IMR-90 (cell line): Measurements from ENCODE around the gene FARS2. TPM values are rescaled to one million over a fixed set of nuclear protein-coding genes. Genes with fewer than 3 reads are reported as not detected.

Source experiments
- ATAC-seq: fragments of 200-7000 bp; cut with Tn5 transposase; 2 replicates; pipeline ENCODE4 v1.9.1; 2020; ENCODE audit warnings: low read depth, mild to moderate bottlenecking, moderate library complexity
- BruUV-seq: library from RNA; stranded (reverse); fragments of 400-500 nt; replicated peaks from 2 replicates; lab custom pipeline; 2021; lab: Mats Ljungman, UMichigan
- CTCF ChIA-PET: fragments of 300-600 bp; formaldehyde crosslinking; extraction: SDS; loops from one replicate; lab custom pipeline; 2021; ENCODE audit warnings: antibody characterized with exemption; lab: Yijun Ruan, JAX
- POLR2A ChIA-PET: fragments of 300-600 bp; sonication (Branson Sonifier 250); formaldehyde crosslinking; loops from one replicate; lab custom pipeline; 2022; ENCODE audit warnings: antibody characterized with exemption; ENCODE audit not compliant: unreplicated experiment; lab: Charles Lee
- DNase-seq: peaks from one replicate; pipeline ENCODE4 v3.0.0; 2013
- H2AFZ ChIP-seq: replicated peaks from 2 replicates; pipeline ENCODE3; 2013; ENCODE audit warnings: low read length, mild to moderate bottlenecking; ENCODE audit not compliant: poor library complexity
- H2AK5ac ChIP-seq: 2 replicates; pipeline ENCODE4 v1.6.1; 2013; ENCODE audit warnings: low read depth, low read length, inconsistent platforms
- H2AK9ac ChIP-seq: replicated peaks from 2 replicates; pipeline ENCODE3; 2013; ENCODE audit warnings: mild to moderate bottlenecking, low read depth, low read length, moderate library complexity; ENCODE audit not compliant: poor library complexity
- H2BK120ac ChIP-seq: 2 replicates; pipeline ENCODE4 v1.6.1; 2013; ENCODE audit warnings: low read depth, low read length, inconsistent platforms
- H2BK15ac ChIP-seq: 3 replicates; pipeline ENCODE4 v1.6.1; 2013; ENCODE audit warnings: low read depth, low read length, inconsistent platforms
- H2BK20ac ChIP-seq: 2 replicates; pipeline ENCODE4 v1.6.1; 2013; ENCODE audit warnings: low read depth, mild to moderate bottlenecking, inconsistent platforms, low read length, moderate library complexity
- H2BK5ac ChIP-seq: 2 replicates; pipeline ENCODE4 v1.6.1; 2013; ENCODE audit warnings: mild to moderate bottlenecking, low read depth, low read length, inconsistent platforms; ENCODE audit not compliant: poor library complexity, severe bottlenecking
- H3K14ac ChIP-seq: replicated peaks from 2 replicates; pipeline ENCODE4 v1.6.1; 2013; ENCODE audit warnings: low read depth, low read length, inconsistent platforms
- H3K18ac ChIP-seq: 2 replicates; pipeline ENCODE4 v1.6.1; 2013; ENCODE audit warnings: low read depth, low read length, control low read depth
- H3K23ac ChIP-seq: 2 replicates; pipeline ENCODE4 v1.6.1; 2013; ENCODE audit warnings: low read depth, low read length, inconsistent platforms
- H3K27ac ChIP-seq: 2 replicates; pipeline ENCODE4 v1.5.1; 2013; ENCODE audit warnings: mild to moderate bottlenecking, control low read depth, low read length; ENCODE audit not compliant: insufficient read depth
- H3K27me3 ChIP-seq: 2 replicates; pipeline ENCODE4 v1.6.1; 2013; ENCODE audit warnings: low read length; ENCODE audit not compliant: control insufficient read depth, insufficient read depth
- H3K36me3 ChIP-seq: 2 replicates; pipeline ENCODE4 v1.6.1; 2013; ENCODE audit warnings: low read length, mixed read lengths; ENCODE audit not compliant: control insufficient read depth, insufficient read depth
- H3K4ac ChIP-seq: 2 replicates; pipeline ENCODE4 v1.6.1; 2013; ENCODE audit warnings: low read depth, low read length, inconsistent platforms
- H3K4me1 ChIP-seq: 2 replicates; pipeline ENCODE4 v1.6.1; 2013; ENCODE audit warnings: low read length, mixed read lengths; ENCODE audit not compliant: control insufficient read depth, insufficient read depth
- H3K4me2 ChIP-seq: 2 replicates; pipeline ENCODE4 v1.6.1; 2013; ENCODE audit warnings: low read depth, mild to moderate bottlenecking, control low read depth, low read length, moderate library complexity
- H3K4me3 ChIP-seq: 2 replicates; pipeline ENCODE4 v1.5.1; 2013; ENCODE audit warnings: low read depth, mild to moderate bottlenecking, control low read depth, low read length, moderate library complexity; ENCODE audit not compliant: insufficient read depth
- H3K56ac ChIP-seq: 2 replicates; pipeline ENCODE4 v1.6.1; 2013; ENCODE audit warnings: low read length, inconsistent platforms; ENCODE audit not compliant: insufficient read depth; ENCODE audit errors: extremely low read depth
- H3K79me1 ChIP-seq, 2 experiments: 2 replicates each; pipeline ENCODE4 v1.6.1; 2013; ENCODE audit warnings: low read length in 2 of 2, inconsistent platforms in 1 of 2, low read depth in 1 of 2
- H3K9ac ChIP-seq: 2 replicates; pipeline ENCODE4 v1.6.1; 2013; ENCODE audit warnings: low read depth, low read length, control low read depth
- H3K9me1 ChIP-seq: 2 replicates; pipeline ENCODE4 v1.6.1; 2013; ENCODE audit warnings: low read length, inconsistent platforms; ENCODE audit not compliant: insufficient read depth
- H3K9me3 ChIP-seq: 2 replicates; pipeline ENCODE4 v1.6.1; 2013; ENCODE audit warnings: low read length; ENCODE audit not compliant: control insufficient read depth, insufficient read depth
- H4K20me1 ChIP-seq: 2 replicates; pipeline ENCODE4 v1.6.1; 2013; ENCODE audit warnings: low read length, inconsistent platforms; ENCODE audit not compliant: insufficient read depth
- H4K5ac ChIP-seq: 2 replicates; pipeline ENCODE4 v1.6.1; 2013; ENCODE audit warnings: mild to moderate bottlenecking, low read depth, low read length, control low read depth
- H4K8ac ChIP-seq, 2 experiments: 2 replicates each; pipeline ENCODE4 v1.6.1; 2013; ENCODE audit warnings: low read depth in 2 of 2, low read length in 2 of 2, control low read depth in 1 of 2, inconsistent platforms in 1 of 2
- H4K91ac ChIP-seq: 2 replicates; pipeline ENCODE4 v1.6.1; 2013; ENCODE audit warnings: low read depth, low read length, inconsistent platforms; ENCODE audit not compliant: insufficient read depth
- BHLHE40 ChIP-seq: fragments of 150-350 bp; IDR thresholded peaks from 2 replicates; pipeline ENCODE4 v1.6.1; 2016; ENCODE audit warnings: mild to moderate bottlenecking, low read depth, low read length
- CEBPB ChIP-seq: IDR thresholded peaks from 2 replicates; pipeline ENCODE4 v1.6.1; 2012; ENCODE audit warnings: low read depth, low read length, improper control_type of control experiment
- CHD1 ChIP-seq: IDR thresholded peaks from 2 replicates; pipeline ENCODE4 v1.6.1; 2012; ENCODE audit warnings: low read depth, low read length, improper control_type of control experiment
- FOS ChIP-seq: fragments of 150-350 bp; IDR thresholded peaks from 2 replicates; pipeline ENCODE4 v1.6.1; 2016; ENCODE audit warnings: low read depth, low read length
- MAFK ChIP-seq: IDR thresholded peaks from 2 replicates; pipeline ENCODE4 v1.6.1; 2012; ENCODE audit warnings: low read depth, low read length, improper control_type of control experiment
- MAZ ChIP-seq: IDR thresholded peaks from 2 replicates; pipeline ENCODE4 v1.6.1; 2012; ENCODE audit warnings: low read depth, mild to moderate bottlenecking, low read length, improper control_type of control experiment, moderate library complexity, borderline replicate concordance
- NFE2L2 ChIP-seq: fragments of 150-350 bp; IDR thresholded peaks from 2 replicates; pipeline ENCODE4 v1.6.1; 2016; ENCODE audit warnings: low read depth, mild to moderate bottlenecking, low read length
- POLR2A ChIP-seq: IDR thresholded peaks from 2 replicates; pipeline ENCODE4 v1.6.1; 2012; ENCODE audit warnings: mild to moderate bottlenecking, low read depth, low read length
- RAD21 ChIP-seq: IDR thresholded peaks from 2 replicates; pipeline ENCODE4 v1.6.1; 2012; ENCODE audit warnings: low read length, improper control_type of control experiment
- RFX5 ChIP-seq: IDR thresholded peaks from 2 replicates; pipeline ENCODE4 v1.8.0; 2012; ENCODE audit warnings: low read depth, mild to moderate bottlenecking, low read length, moderate library complexity
- SMC3 ChIP-seq: fragments of 150-350 bp; IDR thresholded peaks from 2 replicates; pipeline ENCODE4 v1.6.1; 2016; ENCODE audit warnings: low read depth, mild to moderate bottlenecking, antibody characterized with exemption, low read length, moderate library complexity
- whole genome bisulfite sequencing, 2 experiments: methylation state at CpG; one replicate each; pipeline versions ENCODE4 v1.1.5 to v1.1.7; 2013; ENCODE audit warnings: missing lambda C conversion rate in 2 of 2; ENCODE audit not compliant: insufficient read length in 1 of 2; ENCODE audit errors: extremely low coverage in 2 of 2; 5-methylcytosine and 5-hydroxymethylcytosine counted together
- dilution Hi-C: fragments of 300-500 bp; cut with HindIII; formaldehyde crosslinking; loops from one replicate; pipeline ENCODE4 v1.14.3; 2018; ENCODE audit warnings: low sequenced_read_pairs; ENCODE audit not compliant: unreplicated experiment
- in situ Hi-C: fragments of 300-500 bp; cut with MboI; formaldehyde crosslinking; loops from 3 replicates; pipeline ENCODE4 v1.14.3; 2019; ENCODE audit warnings: low sequenced_read_pairs, inconsistent platforms, mixed read lengths
- intact Hi-C: fragments of 100-400 bp; cut with micrococcal nuclease; formaldehyde crosslinking; loops from 2 replicates; pipeline ENCODE4 v1.10.0; 2022
- polyA plus RNA-seq, 3 experiments: library from polyadenylated mRNA; depleted of rRNA; stranded (reverse); fragments of >200 nt; gene quantifications; 2 replicates each; pipeline ENCODE4 v1.2.3, GENCODE V29; 2012; ENCODE audit warnings: low replicate concordance in 1 of 3
- total RNA-seq: library from RNA; depleted of rRNA; stranded (reverse); fragments of >200 nt; gene quantifications from 2 replicates; pipeline ENCODE4 v1.2.3, GENCODE V29; 2012
- TF ChIP-seq, protein P1 (sequence below): fragments of 150-350 bp; IDR thresholded peaks from 2 replicates; pipeline ENCODE4 v1.6.1; 2016; ENCODE audit warnings: low read depth, mild to moderate bottlenecking, low read length, moderate library complexity, borderline replicate concordance
- TF ChIP-seq, protein P2 (sequence below): conservative IDR thresholded peaks from 2 replicates; pipeline ENCODE4 v1.5.1; 2012; ENCODE audit warnings: mild to moderate bottlenecking, low read depth, low read length, improper control_type of control experiment

The FARS2 gene
- total and polyA plus RNA-seq, 2 of the 4 experiments (the other 2 are of a cell fraction), result 12.1 to 28.9 TPM

DNA sequence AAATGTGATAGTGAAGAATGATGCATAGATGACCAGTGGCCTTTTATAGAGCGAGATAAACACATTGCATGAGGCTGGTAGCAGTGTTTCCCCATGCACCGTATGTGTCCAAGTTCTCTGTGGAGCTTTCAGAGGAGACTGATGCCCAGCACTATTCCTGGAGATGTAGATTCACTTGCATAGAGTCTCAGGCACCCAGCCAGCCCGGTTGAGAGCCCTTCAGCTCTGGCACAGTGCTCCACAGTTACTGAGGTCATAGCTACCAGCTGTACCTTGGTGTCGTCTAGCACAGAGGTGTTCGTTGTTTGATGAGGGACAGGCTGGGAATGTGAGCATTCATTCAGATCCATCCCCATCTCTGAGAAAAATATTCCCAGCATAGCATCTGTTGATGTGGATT lies 328.9 kb downstream of the FARS2 start:
- no TSS peak for BruUV-seq
- no peaks in the 10 kb centered on the region for H3K36me3 ChIP-seq
- no peak overlapping the region for H2BK20ac ChIP-seq
- no peak overlapping the region for H3K9ac ChIP-seq
- no peak overlapping the region for H2BK5ac ChIP-seq
- H2AK5ac ChIP-seq, result no peak overlapping the region
- H3K23ac ChIP-seq, result no peak overlapping the region
- CTCF ChIA-PET, result no interaction called here
- no peak overlapping the region for H3K4ac ChIP-seq
- no peaks in the 10 kb centered on the region for H3K27me3 ChIP-seq
- no peak for DNase-seq
- no peak overlapping the region for H4K8ac ChIP-seq
- intact Hi-C loops, result no loop called here
- POLR2A ChIA-PET, result no interaction called here
- no peak overlapping the region for H2BK15ac ChIP-seq
- no peaks in the 10 kb centered on the region for H3K9me1 ChIP-seq
- H4K91ac ChIP-seq, result no peak overlapping the region
- H3K4me3 ChIP-seq, result no peak overlapping the region
- in situ Hi-C loops, result no loop called here
- no peak overlapping the region for H2AFZ ChIP-seq
- dilution Hi-C loops, result no loop called here
- no peaks in the 10 kb centered on the region for H3K9me3 ChIP-seq
- no peak overlapping the region for H3K4me2 ChIP-seq
- H3K4me1 ChIP-seq, result no peaks in the 10 kb centered on the region
- 72% methylated on average over 2 of the region's 5 CpGs; no CpG with 5 or more reads in 1 of the 2 experiments for WGBS, 2 experiments
- no peaks in the 10 kb centered on the region; a peak in 1 of 4 replicates for H3K79me1 ChIP-seq
- no peak for TF ChIP-seq RAD21
- TF ChIP-seq MAFK, result no peak
- TF ChIP-seq POLR2A, result no peak
- TF ChIP-seq MAZ, result no peak
- no peak for TF ChIP-seq CHD1
- TF ChIP-seq, protein P1, sequence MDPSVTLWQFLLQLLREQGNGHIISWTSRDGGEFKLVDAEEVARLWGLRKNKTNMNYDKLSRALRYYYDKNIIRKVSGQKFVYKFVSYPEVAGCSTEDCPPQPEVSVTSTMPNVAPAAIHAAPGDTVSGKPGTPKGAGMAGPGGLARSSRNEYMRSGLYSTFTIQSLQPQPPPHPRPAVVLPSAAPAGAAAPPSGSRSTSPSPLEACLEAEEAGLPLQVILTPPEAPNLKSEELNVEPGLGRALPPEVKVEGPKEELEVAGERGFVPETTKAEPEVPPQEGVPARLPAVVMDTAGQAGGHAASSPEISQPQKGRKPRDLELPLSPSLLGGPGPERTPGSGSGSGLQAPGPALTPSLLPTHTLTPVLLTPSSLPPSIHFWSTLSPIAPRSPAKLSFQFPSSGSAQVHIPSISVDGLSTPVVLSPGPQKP, result no peak
- no peak for TF ChIP-seq NFE2L2
- no peak for TF ChIP-seq CEBPB
- no peak for TF ChIP-seq BHLHE40
- TF ChIP-seq, protein P2, sequence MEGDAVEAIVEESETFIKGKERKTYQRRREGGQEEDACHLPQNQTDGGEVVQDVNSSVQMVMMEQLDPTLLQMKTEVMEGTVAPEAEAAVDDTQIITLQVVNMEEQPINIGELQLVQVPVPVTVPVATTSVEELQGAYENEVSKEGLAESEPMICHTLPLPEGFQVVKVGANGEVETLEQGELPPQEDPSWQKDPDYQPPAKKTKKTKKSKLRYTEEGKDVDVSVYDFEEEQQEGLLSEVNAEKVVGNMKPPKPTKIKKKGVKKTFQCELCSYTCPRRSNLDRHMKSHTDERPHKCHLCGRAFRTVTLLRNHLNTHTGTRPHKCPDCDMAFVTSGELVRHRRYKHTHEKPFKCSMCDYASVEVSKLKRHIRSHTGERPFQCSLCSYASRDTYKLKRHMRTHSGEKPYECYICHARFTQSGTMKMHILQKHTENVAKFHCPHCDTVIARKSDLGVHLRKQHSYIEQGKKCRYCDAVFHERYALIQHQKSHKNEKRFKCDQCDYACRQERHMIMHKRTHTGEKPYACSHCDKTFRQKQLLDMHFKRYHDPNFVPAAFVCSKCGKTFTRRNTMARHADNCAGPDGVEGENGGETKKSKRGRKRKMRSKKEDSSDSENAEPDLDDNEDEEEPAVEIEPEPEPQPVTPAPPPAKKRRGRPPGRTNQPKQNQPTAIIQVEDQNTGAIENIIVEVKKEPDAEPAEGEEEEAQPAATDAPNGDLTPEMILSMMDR, result no peak
- TF ChIP-seq SMC3, result no peak
- no peak for TF ChIP-seq FOS
- no peak for TF ChIP-seq RFX5
- no peak overlapping the region for H3K27ac ChIP-seq
- no peak overlapping the region for H2AK9ac ChIP-seq
- no peaks in the 10 kb centered on the region for H4K20me1 ChIP-seq
- H3K56ac ChIP-seq, result no peak overlapping the region
- ATAC-seq, result no peak
- H3K14ac ChIP-seq, result no peak overlapping the region
- H4K5ac ChIP-seq, result no peak overlapping the region
- no peak overlapping the region for H2BK120ac ChIP-seq
- no peak overlapping the region for H3K18ac ChIP-seq
